GM23338 (cell line): ENCODE results near the gene NIPAL3. TPM values are rescaled to one million over a fixed set of nuclear protein-coding genes. Genes with fewer than 3 reads are reported as not detected.

ENCODE experiments used
- ATAC-seq: fragments of 200-7000 bp; cut with Tn5 transposase; 3 replicates; pipeline ENCODE4 v1.9.1; 2020
- DNase-seq: peaks from one replicate; pipeline ENCODE4 v3.0.0-alpha.2; 2015; ENCODE audit warnings: low spot score
- H2AFZ ChIP-seq: fragments of 200-600 bp; sonication (generic); 2 replicates; pipeline ENCODE4 v1.8.0; 2016; ENCODE audit warnings: antibody characterized with exemption, mild to moderate bottlenecking, moderate library complexity
- H3F3A ChIP-seq: fragments of 200-600 bp; sonication (generic); replicated peaks from 2 replicates; pipeline ENCODE4 v1.8.0; 2017; ENCODE audit warnings: antibody characterized with exemption, mixed run types, low read depth
- H3K27ac ChIP-seq: fragments of 200-600 bp; sonication (generic); 2 replicates; pipeline ENCODE4 v1.6.1; 2016; ENCODE audit warnings: low read depth
- H3K27me3 ChIP-seq: fragments of 200-600 bp; sonication (generic); 2 replicates; pipeline ENCODE4 v1.8.0; 2016; ENCODE audit warnings: mild to moderate bottlenecking, mixed run types, moderate library complexity; ENCODE audit not compliant: insufficient read depth
- H3K36me3 ChIP-seq: fragments of 200-600 bp; sonication (generic); 2 replicates; pipeline ENCODE4 v1.8.0; 2016; ENCODE audit warnings: mild to moderate bottlenecking; ENCODE audit not compliant: insufficient read depth
- H3K4me1 ChIP-seq: fragments of 200-600 bp; sonication (generic); 2 replicates; pipeline ENCODE4 v1.8.0; 2016; ENCODE audit warnings: mild to moderate bottlenecking, moderate library complexity; ENCODE audit not compliant: insufficient read depth
- H3K4me2 ChIP-seq: fragments of 200-600 bp; sonication (generic); 2 replicates; pipeline ENCODE4 v1.7.1; 2017; ENCODE audit warnings: mixed run types
- H3K4me3 ChIP-seq: fragments of 200-600 bp; sonication (generic); 2 replicates; pipeline ENCODE4 v1.6.1; 2016; ENCODE audit warnings: mixed run types
- H3K79me2 ChIP-seq: fragments of 200-600 bp; sonication (generic); replicated peaks from 2 replicates; pipeline ENCODE4 v1.8.0; 2017; ENCODE audit warnings: mild to moderate bottlenecking; ENCODE audit not compliant: insufficient read depth
- H3K9me2 ChIP-seq: fragments of 200-600 bp; sonication (generic); 2 replicates; pipeline ENCODE4 v1.8.0; 2017; ENCODE audit not compliant: insufficient read depth
- H4K20me1 ChIP-seq: fragments of 200-600 bp; sonication (generic); replicated peaks from 2 replicates; pipeline ENCODE4 v1.8.0; 2017; ENCODE audit warnings: mild to moderate bottlenecking; ENCODE audit not compliant: insufficient read depth
- H3K27ac Mint-ChIP-seq: 2 replicates; pipeline ENCODE4 v1.8.0; 2020; ENCODE audit warnings: inconsistent platforms, mild to moderate bottlenecking, moderate library complexity, mixed read lengths
- H3K27me3 Mint-ChIP-seq: 3 replicates; pipeline ENCODE4 v1.8.0; 2022; ENCODE audit warnings: low read depth, mild to moderate bottlenecking, moderate library complexity, mixed read lengths, inconsistent platforms; ENCODE audit not compliant: insufficient read depth, poor library complexity
- H3K36me3 Mint-ChIP-seq: 3 replicates; pipeline ENCODE4 v1.8.0; 2021; ENCODE audit warnings: low read depth, mild to moderate bottlenecking, inconsistent platforms, moderate library complexity, mixed read lengths
- H3K4me1 Mint-ChIP-seq: 3 replicates; pipeline ENCODE4 v1.8.0; 2020; ENCODE audit warnings: mild to moderate bottlenecking, inconsistent platforms, mixed read lengths
- H3K4me3 Mint-ChIP-seq: 3 replicates; pipeline ENCODE4 v1.8.0; 2021; ENCODE audit warnings: moderate library complexity, mild to moderate bottlenecking, inconsistent platforms, mixed read lengths
- H3K9me3 Mint-ChIP-seq: 3 replicates; pipeline ENCODE4 v1.8.0; 2020; ENCODE audit warnings: moderate library complexity, mild to moderate bottlenecking, inconsistent platforms, mixed read lengths
- CREB1 ChIP-seq: fragments of 250-450 bp; sonication (Bioruptor Pico); IDR thresholded peaks from 2 replicates; pipeline ENCODE4 v1.5.0; 2020; ENCODE audit warnings: low read depth, mild to moderate bottlenecking, moderate library complexity
- EZH2 ChIP-seq: fragments of 200-600 bp; sonication (generic); IDR thresholded peaks from one replicate; pipeline ENCODE4 v1.8.0; 2017; ENCODE audit warnings: antibody characterized with exemption, mild to moderate bottlenecking, low read depth; ENCODE audit not compliant: unreplicated experiment
- EZH2phosphoT487 ChIP-seq: fragments of 200-600 bp; sonication (generic); IDR thresholded peaks from one replicate; pipeline ENCODE4 v1.8.1; 2018; ENCODE audit warnings: antibody characterized with exemption; ENCODE audit not compliant: unreplicated experiment
- JUNB ChIP-seq: IDR thresholded peaks from one replicate; pipeline ENCODE4 v1.6.1; 2016; ENCODE audit warnings: antibody characterized with exemption; ENCODE audit not compliant: unreplicated experiment
- NANOG ChIP-seq: IDR thresholded peaks from 2 replicates; pipeline ENCODE4 v1.6.1; 2016; ENCODE audit warnings: antibody characterized with exemption, borderline replicate concordance
- POLR2AphosphoS5 ChIP-seq: IDR thresholded peaks from 2 replicates; pipeline ENCODE4 v1.6.1; 2016; ENCODE audit warnings: antibody characterized with exemption, low read depth
- STAT1 ChIP-seq: IDR thresholded peaks from one replicate; pipeline ENCODE4 v1.6.1; 2016; ENCODE audit warnings: antibody characterized with exemption; ENCODE audit not compliant: unreplicated experiment
- ZNF114 ChIP-seq: fragments of 250-450 bp; sonication (Bioruptor Pico); IDR thresholded peaks from 2 replicates; pipeline ENCODE4 v1.5.0; 2020; ENCODE audit warnings: mild to moderate bottlenecking, moderate library complexity
- ZNF331 ChIP-seq: fragments of 250-450 bp; sonication (Bioruptor Pico); IDR thresholded peaks from 2 replicates; pipeline ENCODE4 v1.5.0; 2020; ENCODE audit warnings: low read depth, mild to moderate bottlenecking, moderate library complexity
- polyA plus RNA-seq: library from polyadenylated mRNA; unstranded; fragments of >200 nt; fragmentation: Nextera tagmentation; extraction: Ambion mirVana; gene quantifications from 2 replicates; pipeline ENCODE4 v1.2.1, GENCODE V29; 2016
- total RNA-seq: library from RNA; depleted of rRNA; stranded (reverse); fragments of >200 nt; shearing (Covaris generic); gene quantifications from 2 replicates; pipeline ENCODE4 v1.2.3, GENCODE V29; 2014
- TF ChIP-seq, protein P1 (sequence below): fragments of 250-450 bp; sonication (Bioruptor Pico); IDR thresholded peaks from 2 replicates; pipeline ENCODE4 v1.5.0; 2020; ENCODE audit warnings: mild to moderate bottlenecking, moderate library complexity
- TF ChIP-seq, protein P2 (sequence below): IDR thresholded peaks from 2 replicates; pipeline ENCODE4 v1.6.1; 2016; ENCODE audit warnings: antibody characterized with exemption
- TF ChIP-seq, protein P3 (sequence below): IDR thresholded peaks from one replicate; pipeline ENCODE4 v1.6.1; 2018; ENCODE audit warnings: antibody characterized with exemption; ENCODE audit not compliant: unreplicated experiment
- TF ChIP-seq, protein P4 (sequence below), 2 experiments: fragments of 200-600 bp in 1 of 2; sonication (generic) in 1 of 2; conservative IDR thresholded peaks; 2 replicates each; pipeline versions ENCODE4 v1.5.1 to v1.6.1; 2016 to 2017; ENCODE audit warnings: antibody characterized with exemption in 2 of 2, low read depth in 2 of 2, mild to moderate bottlenecking in 2 of 2, moderate library complexity in 1 of 2

NIPAL3 gene
- total and polyA plus RNA-seq, 2 experiments from 2014 or later = 5.5 to 9.6 TPM

DNA sequence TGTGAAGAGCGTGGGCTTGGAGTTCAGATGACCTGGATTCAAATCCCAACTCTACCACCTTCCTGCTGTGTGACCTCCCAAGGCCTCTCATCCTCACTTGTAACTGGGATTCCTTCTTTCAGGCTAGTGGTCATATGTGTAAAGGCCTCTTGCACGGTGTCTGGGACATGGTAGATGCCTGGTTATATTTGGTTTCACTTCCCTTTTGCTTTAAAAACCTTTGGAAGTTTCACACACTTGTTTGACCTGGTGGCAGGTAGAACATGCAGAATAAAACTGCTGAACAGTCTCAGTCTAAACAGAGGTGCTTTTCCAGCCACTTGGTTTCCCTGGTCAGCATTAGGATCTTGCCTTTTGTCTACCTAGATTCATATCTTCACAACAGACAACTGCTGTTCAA is 50.0 kb downstream of the NIPAL3 start (continued):
- TF ChIP-seq JUNB (no peak), STAT1 (no peak), NANOG (no peak)

DNA sequence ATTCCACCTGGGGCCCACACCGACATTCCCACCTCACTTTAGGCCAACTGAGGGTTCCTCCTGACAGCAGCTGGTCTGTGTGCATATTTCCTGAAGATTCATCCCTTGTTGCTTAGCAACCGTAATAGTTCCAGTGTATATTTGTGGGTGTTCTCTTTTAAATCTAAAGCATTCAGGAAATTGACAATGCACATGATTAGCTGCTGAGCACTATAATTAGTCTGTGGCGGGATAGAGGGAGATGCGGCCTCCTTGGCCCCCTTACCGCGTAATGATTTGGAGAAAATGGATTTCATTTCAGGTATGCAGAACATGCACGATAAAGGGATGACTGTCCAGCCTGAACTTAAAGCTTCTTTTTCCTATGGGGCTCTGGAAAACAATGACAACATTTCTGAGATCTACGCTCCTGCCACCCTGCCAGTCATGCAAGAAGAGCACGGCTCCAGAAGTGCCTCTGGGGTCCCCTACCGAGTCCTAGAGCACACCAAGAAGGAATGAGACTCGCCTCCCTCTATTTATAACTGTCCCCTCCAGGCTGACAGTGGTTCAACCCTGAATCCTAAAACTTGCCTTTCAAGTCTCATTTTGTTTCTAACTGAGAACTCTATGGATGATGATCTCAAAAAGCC is 53.2 kb downstream of the NIPAL3 start:
- Mint-ChIP-seq H3K4me1 (peaks cover 46% of the 10 kb centered on the region), H3K27ac (no peak overlapping the region), H3K9me3 (no peaks in the 10 kb centered on the region), H3K36me3 (peaks cover 13% of the 10 kb centered on the region), H3K27me3 (no peaks in the 10 kb centered on the region), H3K4me3 (no peak overlapping the region)
- H3K4me3 ChIP-seq = no peak overlapping the region
- no peak overlapping the region for H2AFZ ChIP-seq
- no peaks in the 10 kb centered on the region for H4K20me1 ChIP-seq
- TF ChIP-seq, protein P1, sequence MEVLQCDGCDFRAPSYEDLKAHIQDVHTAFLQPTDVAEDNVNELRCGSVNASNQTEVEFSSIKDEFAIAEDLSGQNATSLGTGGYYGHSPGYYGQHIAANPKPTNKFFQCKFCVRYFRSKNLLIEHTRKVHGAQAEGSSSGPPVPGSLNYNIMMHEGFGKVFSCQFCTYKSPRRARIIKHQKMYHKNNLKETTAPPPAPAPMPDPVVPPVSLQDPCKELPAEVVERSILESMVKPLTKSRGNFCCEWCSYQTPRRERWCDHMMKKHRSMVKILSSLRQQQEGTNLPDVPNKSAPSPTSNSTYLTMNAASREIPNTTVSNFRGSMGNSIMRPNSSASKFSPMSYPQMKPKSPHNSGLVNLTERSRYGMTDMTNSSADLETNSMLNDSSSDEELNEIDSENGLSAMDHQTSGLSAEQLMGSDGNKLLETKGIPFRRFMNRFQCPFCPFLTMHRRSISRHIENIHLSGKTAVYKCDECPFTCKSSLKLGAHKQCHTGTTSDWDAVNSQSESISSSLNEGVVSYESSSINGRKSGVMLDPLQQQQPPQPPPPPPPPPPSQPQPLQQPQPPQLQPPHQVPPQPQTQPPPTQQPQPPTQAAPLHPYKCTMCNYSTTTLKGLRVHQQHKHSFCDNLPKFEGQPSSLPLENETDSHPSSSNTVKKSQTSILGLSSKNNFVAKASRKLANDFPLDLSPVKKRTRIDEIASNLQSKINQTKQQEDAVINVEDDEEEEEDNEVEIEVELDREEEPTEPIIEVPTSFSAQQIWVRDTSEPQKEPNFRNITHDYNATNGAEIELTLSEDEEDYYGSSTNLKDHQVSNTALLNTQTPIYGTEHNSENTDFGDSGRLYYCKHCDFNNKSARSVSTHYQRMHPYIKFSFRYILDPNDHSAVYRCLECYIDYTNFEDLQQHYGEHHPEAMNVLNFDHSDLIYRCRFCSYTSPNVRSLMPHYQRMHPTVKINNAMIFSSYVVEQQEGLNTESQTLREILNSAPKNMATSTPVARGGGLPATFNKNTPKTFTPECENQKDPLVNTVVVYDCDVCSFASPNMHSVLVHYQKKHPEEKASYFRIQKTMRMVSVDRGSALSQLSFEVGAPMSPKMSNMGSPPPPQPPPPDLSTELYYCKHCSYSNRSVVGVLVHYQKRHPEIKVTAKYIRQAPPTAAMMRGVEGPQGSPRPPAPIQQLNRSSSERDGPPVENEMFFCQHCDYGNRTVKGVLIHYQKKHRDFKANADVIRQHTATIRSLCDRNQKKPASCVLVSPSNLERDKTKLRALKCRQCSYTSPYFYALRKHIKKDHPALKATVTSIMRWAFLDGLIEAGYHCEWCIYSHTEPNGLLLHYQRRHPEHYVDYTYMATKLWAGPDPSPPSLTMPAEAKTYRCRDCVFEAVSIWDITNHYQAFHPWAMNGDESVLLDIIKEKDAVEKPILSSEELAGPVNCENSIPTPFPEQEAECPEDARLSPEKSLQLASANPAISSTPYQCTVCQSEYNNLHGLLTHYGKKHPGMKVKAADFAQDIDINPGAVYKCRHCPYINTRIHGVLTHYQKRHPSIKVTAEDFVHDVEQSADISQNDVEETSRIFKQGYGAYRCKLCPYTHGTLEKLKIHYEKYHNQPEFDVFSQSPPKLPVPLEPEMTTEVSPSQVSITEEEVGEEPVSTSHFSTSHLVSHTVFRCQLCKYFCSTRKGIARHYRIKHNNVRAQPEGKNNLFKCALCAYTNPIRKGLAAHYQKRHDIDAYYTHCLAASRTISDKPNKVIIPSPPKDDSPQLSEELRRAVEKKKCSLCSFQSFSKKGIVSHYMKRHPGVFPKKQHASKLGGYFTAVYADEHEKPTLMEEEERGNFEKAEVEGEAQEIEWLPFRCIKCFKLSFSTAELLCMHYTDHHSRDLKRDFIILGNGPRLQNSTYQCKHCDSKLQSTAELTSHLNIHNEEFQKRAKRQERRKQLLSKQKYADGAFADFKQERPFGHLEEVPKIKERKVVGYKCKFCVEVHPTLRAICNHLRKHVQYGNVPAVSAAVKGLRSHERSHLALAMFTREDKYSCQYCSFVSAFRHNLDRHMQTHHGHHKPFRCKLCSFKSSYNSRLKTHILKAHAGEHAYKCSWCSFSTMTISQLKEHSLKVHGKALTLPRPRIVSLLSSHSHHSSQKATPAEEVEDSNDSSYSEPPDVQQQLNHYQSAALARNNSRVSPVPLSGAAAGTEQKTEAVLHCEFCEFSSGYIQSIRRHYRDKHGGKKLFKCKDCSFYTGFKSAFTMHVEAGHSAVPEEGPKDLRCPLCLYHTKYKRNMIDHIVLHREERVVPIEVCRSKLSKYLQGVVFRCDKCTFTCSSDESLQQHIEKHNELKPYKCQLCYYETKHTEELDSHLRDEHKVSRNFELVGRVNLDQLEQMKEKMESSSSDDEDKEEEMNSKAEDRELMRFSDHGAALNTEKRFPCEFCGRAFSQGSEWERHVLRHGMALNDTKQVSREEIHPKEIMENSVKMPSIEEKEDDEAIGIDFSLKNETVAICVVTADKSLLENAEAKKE (CRISPR knock-in tag) = no peak
- TF ChIP-seq JUNB (no peak), EZH2 (no peak), POLR2AphosphoS5 (no peak), ZNF114 (CRISPR knock-in tag) (no peak), ZNF331 (no peak), CREB1 (CRISPR knock-in tag) (no peak), STAT1 (no peak), EZH2phosphoT487 (no peak), NANOG (no peak)
- TF ChIP-seq, protein P2, sequence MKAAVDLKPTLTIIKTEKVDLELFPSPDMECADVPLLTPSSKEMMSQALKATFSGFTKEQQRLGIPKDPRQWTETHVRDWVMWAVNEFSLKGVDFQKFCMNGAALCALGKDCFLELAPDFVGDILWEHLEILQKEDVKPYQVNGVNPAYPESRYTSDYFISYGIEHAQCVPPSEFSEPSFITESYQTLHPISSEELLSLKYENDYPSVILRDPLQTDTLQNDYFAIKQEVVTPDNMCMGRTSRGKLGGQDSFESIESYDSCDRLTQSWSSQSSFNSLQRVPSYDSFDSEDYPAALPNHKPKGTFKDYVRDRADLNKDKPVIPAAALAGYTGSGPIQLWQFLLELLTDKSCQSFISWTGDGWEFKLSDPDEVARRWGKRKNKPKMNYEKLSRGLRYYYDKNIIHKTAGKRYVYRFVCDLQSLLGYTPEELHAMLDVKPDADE = no peak
- TF ChIP-seq, protein P3, sequence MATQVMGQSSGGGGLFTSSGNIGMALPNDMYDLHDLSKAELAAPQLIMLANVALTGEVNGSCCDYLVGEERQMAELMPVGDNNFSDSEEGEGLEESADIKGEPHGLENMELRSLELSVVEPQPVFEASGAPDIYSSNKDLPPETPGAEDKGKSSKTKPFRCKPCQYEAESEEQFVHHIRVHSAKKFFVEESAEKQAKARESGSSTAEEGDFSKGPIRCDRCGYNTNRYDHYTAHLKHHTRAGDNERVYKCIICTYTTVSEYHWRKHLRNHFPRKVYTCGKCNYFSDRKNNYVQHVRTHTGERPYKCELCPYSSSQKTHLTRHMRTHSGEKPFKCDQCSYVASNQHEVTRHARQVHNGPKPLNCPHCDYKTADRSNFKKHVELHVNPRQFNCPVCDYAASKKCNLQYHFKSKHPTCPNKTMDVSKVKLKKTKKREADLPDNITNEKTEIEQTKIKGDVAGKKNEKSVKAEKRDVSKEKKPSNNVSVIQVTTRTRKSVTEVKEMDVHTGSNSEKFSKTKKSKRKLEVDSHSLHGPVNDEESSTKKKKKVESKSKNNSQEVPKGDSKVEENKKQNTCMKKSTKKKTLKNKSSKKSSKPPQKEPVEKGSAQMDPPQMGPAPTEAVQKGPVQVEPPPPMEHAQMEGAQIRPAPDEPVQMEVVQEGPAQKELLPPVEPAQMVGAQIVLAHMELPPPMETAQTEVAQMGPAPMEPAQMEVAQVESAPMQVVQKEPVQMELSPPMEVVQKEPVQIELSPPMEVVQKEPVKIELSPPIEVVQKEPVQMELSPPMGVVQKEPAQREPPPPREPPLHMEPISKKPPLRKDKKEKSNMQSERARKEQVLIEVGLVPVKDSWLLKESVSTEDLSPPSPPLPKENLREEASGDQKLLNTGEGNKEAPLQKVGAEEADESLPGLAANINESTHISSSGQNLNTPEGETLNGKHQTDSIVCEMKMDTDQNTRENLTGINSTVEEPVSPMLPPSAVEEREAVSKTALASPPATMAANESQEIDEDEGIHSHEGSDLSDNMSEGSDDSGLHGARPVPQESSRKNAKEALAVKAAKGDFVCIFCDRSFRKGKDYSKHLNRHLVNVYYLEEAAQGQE = no peak
- TF ChIP-seq, protein P4, sequence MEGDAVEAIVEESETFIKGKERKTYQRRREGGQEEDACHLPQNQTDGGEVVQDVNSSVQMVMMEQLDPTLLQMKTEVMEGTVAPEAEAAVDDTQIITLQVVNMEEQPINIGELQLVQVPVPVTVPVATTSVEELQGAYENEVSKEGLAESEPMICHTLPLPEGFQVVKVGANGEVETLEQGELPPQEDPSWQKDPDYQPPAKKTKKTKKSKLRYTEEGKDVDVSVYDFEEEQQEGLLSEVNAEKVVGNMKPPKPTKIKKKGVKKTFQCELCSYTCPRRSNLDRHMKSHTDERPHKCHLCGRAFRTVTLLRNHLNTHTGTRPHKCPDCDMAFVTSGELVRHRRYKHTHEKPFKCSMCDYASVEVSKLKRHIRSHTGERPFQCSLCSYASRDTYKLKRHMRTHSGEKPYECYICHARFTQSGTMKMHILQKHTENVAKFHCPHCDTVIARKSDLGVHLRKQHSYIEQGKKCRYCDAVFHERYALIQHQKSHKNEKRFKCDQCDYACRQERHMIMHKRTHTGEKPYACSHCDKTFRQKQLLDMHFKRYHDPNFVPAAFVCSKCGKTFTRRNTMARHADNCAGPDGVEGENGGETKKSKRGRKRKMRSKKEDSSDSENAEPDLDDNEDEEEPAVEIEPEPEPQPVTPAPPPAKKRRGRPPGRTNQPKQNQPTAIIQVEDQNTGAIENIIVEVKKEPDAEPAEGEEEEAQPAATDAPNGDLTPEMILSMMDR (conservative IDR thresholded peaks at IDR 0.05; ENCODE audit: low read depth in 2 of 2) = no peak
- no peak for ATAC-seq
- H3K27ac ChIP-seq = no peak overlapping the region
- no peak for DNase-seq
- no peaks in the 10 kb centered on the region for H3F3A ChIP-seq
- peaks cover 21% of the 10 kb centered on the region for H3K4me1 ChIP-seq
- no peaks in the 10 kb centered on the region for H3K36me3 ChIP-seq
- H3K79me2 ChIP-seq = no peaks in the 10 kb centered on the region
- H3K4me2 ChIP-seq = no peak overlapping the region
- no peaks in the 10 kb centered on the region for H3K27me3 ChIP-seq
- no peaks in the 10 kb centered on the region for H3K9me2 ChIP-seq
